Esophagus muscularis mucosa (tissue), 3 donors: Measurements from ENCODE around the gene WWC1.

Experiments
- POLR2A ChIP-seq: fragments of 450-650 bp; IDR thresholded peaks from one replicate; pipeline ENCODE4 v1.6.1; 2017; ENCODE audit warnings: antibody characterized with exemption, moderate library complexity, mild to moderate bottlenecking, low read depth
- TF ChIP-seq, protein P1 (sequence below), 3 experiments: fragments of 200-600 bp in 2 of 3; fragments of 450-650 bp in 1 of 3; sonication (generic) in 2 of 3; IDR thresholded peaks; one replicate each; pipeline ENCODE4 v1.5.1; 2017 to 2019; ENCODE audit warnings: antibody characterized with exemption in 3 of 3, mild to moderate bottlenecking in 2 of 3, moderate library complexity in 1 of 3

- TF ChIP-seq, protein P1, sequence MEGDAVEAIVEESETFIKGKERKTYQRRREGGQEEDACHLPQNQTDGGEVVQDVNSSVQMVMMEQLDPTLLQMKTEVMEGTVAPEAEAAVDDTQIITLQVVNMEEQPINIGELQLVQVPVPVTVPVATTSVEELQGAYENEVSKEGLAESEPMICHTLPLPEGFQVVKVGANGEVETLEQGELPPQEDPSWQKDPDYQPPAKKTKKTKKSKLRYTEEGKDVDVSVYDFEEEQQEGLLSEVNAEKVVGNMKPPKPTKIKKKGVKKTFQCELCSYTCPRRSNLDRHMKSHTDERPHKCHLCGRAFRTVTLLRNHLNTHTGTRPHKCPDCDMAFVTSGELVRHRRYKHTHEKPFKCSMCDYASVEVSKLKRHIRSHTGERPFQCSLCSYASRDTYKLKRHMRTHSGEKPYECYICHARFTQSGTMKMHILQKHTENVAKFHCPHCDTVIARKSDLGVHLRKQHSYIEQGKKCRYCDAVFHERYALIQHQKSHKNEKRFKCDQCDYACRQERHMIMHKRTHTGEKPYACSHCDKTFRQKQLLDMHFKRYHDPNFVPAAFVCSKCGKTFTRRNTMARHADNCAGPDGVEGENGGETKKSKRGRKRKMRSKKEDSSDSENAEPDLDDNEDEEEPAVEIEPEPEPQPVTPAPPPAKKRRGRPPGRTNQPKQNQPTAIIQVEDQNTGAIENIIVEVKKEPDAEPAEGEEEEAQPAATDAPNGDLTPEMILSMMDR (IDR thresholded peaks at IDR 0.05): no peak
- no peak for TF ChIP-seq POLR2A
These were observed 12.1 kb downstream of the WWC1 start for GRCh38 chr5:168303393-168304025.
